ENCODE results near the gene FCHO1. TPM values are rescaled to one million over a fixed set of nuclear protein-coding genes. Genes with fewer than 3 reads are reported as not detected.

The FCHO1 gene
- total RNA-seq, 1 experiment from 2014 or later = 0.61 TPM

GRCh38 chr19:17719730-17720400, 31.4 kb upstream of the FCHO1 start:
- CTCF ChIA-PET = interaction anchor here (1.3 kb wide), 1 partner anchor 47 kb away, joined by 4 read pairs; no protein-coding TSS in a partner anchor
- H3K36me3 Mint-ChIP-seq (ENCODE audit: insufficient read depth, unreplicated experiment) = peaks cover 33% of the 10 kb centered on the region
- H3K27ac Mint-ChIP-seq (ENCODE audit: unreplicated experiment) = peak overlapping the region; percentile 10
- H3K27me3 Mint-ChIP-seq (ENCODE audit: unreplicated experiment) = no peaks in the 10 kb centered on the region
- BruUV-seq (replicated peaks) = TSS peak; percentile 45
- DNase-seq = peak; percentile 44
- TF ChIP-seq CTCF (IDR thresholded peaks at IDR 0.05; ENCODE audit: unreplicated experiment) = no peak
- intact Hi-C loops (cut with micrococcal nuclease; ENCODE audit: unreplicated experiment) = no loop called here
- H3K9me3 Mint-ChIP-seq (ENCODE audit: low read depth, unreplicated experiment) = no peaks in the 10 kb centered on the region
- peak overlapping the region; percentile 80 for H3K4me3 Mint-ChIP-seq (ENCODE audit: low read depth, unreplicated experiment)
- H3K4me1 Mint-ChIP-seq (ENCODE audit: low read depth, unreplicated experiment) = peaks cover 25% of the 10 kb centered on the region

- no peaks in the 10 kb centered on the region for H3K27me3 Mint-ChIP-seq (ENCODE audit: unreplicated experiment)
- peaks cover 33% of the 10 kb centered on the region for H3K36me3 Mint-ChIP-seq (ENCODE audit: insufficient read depth, unreplicated experiment)
- no peak for TF ChIP-seq CTCF (IDR thresholded peaks at IDR 0.05; ENCODE audit: unreplicated experiment)
- peaks cover 25% of the 10 kb centered on the region for H3K4me1 Mint-ChIP-seq (ENCODE audit: low read depth, unreplicated experiment)
- H3K27ac Mint-ChIP-seq (ENCODE audit: unreplicated experiment) = peak overlapping the region; percentile 10
- no peak for DNase-seq
- no peaks in the 10 kb centered on the region for H3K9me3 Mint-ChIP-seq (ENCODE audit: low read depth, unreplicated experiment)
- peak overlapping the region; percentile 80 for H3K4me3 Mint-ChIP-seq (ENCODE audit: low read depth, unreplicated experiment)
- CTCF ChIA-PET = interaction anchor here (1.3 kb wide), 1 partner anchor 46 kb away, joined by 4 read pairs; no protein-coding TSS in a partner anchor
- intact Hi-C loops (cut with micrococcal nuclease; ENCODE audit: unreplicated experiment) = no loop called here
- BruUV-seq (replicated peaks) = no TSS peak
Measured at GRCh38 chr19:17720440-17720839, 30.8 kb upstream of the FCHO1 start.

- no peak for TF ChIP-seq CTCF (IDR thresholded peaks at IDR 0.05; ENCODE audit: unreplicated experiment)
- Mint-ChIP-seq H3K9me3 (ENCODE audit: low read depth, unreplicated experiment) (no peaks in the 10 kb centered on the region), H3K36me3 (ENCODE audit: insufficient read depth, unreplicated experiment) (peaks cover 33% of the 10 kb centered on the region), H3K27me3 (ENCODE audit: unreplicated experiment) (no peaks in the 10 kb centered on the region), H3K4me3 (ENCODE audit: low read depth, unreplicated experiment) (peak overlapping the region; percentile 80), H3K4me1 (ENCODE audit: low read depth, unreplicated experiment) (peaks cover 25% of the 10 kb centered on the region), H3K27ac (ENCODE audit: unreplicated experiment) (no peak overlapping the region)
- no peak for DNase-seq
- CTCF ChIA-PET = interaction anchor here (1.3 kb wide), 1 partner anchor 45 kb away, joined by 4 read pairs; no protein-coding TSS in a partner anchor
- BruUV-seq (replicated peaks) = no TSS peak
- intact Hi-C loops (cut with micrococcal nuclease; ENCODE audit: unreplicated experiment) = no loop called here
Measured at GRCh38 chr19:17721111-17721628, 30.1 kb upstream of the FCHO1 start.

- TF ChIP-seq CTCF (IDR thresholded peaks at IDR 0.05; ENCODE audit: unreplicated experiment) = no peak
- Mint-ChIP-seq H3K27me3 (ENCODE audit: unreplicated experiment) (no peaks in the 10 kb centered on the region), H3K4me3 (ENCODE audit: low read depth, unreplicated experiment) (peak overlapping the region; percentile 80), H3K27ac (ENCODE audit: unreplicated experiment) (no peak overlapping the region), H3K9me3 (ENCODE audit: low read depth, unreplicated experiment) (no peaks in the 10 kb centered on the region), H3K4me1 (ENCODE audit: low read depth, unreplicated experiment) (peaks cover 25% of the 10 kb centered on the region), H3K36me3 (ENCODE audit: insufficient read depth, unreplicated experiment) (peaks cover 33% of the 10 kb centered on the region)
- CTCF ChIA-PET = no interaction called here
- intact Hi-C loops (cut with micrococcal nuclease; ENCODE audit: unreplicated experiment) = no loop called here
- BruUV-seq (replicated peaks) = no TSS peak
- DNase-seq = no peak
Measured at GRCh38 chr19:17721821-17722220, 29.5 kb upstream of the FCHO1 start.

Measured in Calu3 (cell line).